T-helper 17 cell (primary cell): Measurements from ENCODE around the gene CMYA5. TPM values are rescaled to one million over a fixed set of nuclear protein-coding genes. Genes with fewer than 3 reads are reported as not detected.
"Not testable (repeated sequence)": the region's sequence is repeated elsewhere in the genome, so short reads cannot be mapped to it uniquely, and the experiment has no call there.

Experiments used
- ATAC-seq: fragments of 150-1000 bp; cut with Tn5 transposase; 2 replicates; pipeline ENCODE4 v1.10.0; 2021; ENCODE audit warnings: mild to moderate bottlenecking, moderate library complexity
- DNase-seq, 3 donors: peaks; one replicate each; pipeline versions ENCODE4 v3.0.0 to v3.0.0-alpha.2; 2020 to 2021
- H3K9me3 ChIP-seq: one replicate; pipeline ENCODE4 v1.7.0; 2013; ENCODE audit warnings: low read length, mild to moderate bottlenecking; ENCODE audit not compliant: control insufficient read depth, poor library complexity, severe bottlenecking
- H3K27ac Mint-ChIP-seq: one replicate; pipeline ENCODE4 v1.8.0; 2022; ENCODE audit warnings: mild to moderate bottlenecking, moderate library complexity, mixed read lengths
- H3K27me3 Mint-ChIP-seq: one replicate; pipeline ENCODE4 v1.8.0; 2022; ENCODE audit warnings: mixed read lengths
- H3K36me3 Mint-ChIP-seq: one replicate; pipeline ENCODE4 v1.8.0; 2022; ENCODE audit warnings: low read depth, mixed read lengths
- H3K4me1 Mint-ChIP-seq: one replicate; pipeline ENCODE4 v1.8.0; 2022; ENCODE audit warnings: mild to moderate bottlenecking, mixed read lengths
- H3K4me3 Mint-ChIP-seq: one replicate; pipeline ENCODE4 v1.8.0; 2022; ENCODE audit warnings: mild to moderate bottlenecking, moderate library complexity, mixed read lengths
- total RNA-seq, 4 donors: library from RNA in 2 of 4; stranded (reverse) in 2 of 4; gene quantifications; one replicate each; pipeline ENCODE4 v1.2.3 and lab custom pipeline; 2022 to 2026

Gene CMYA5
- total RNA-seq, 2 donors from 2014 or later = 0.15 to 0.23 TPM

DNA sequence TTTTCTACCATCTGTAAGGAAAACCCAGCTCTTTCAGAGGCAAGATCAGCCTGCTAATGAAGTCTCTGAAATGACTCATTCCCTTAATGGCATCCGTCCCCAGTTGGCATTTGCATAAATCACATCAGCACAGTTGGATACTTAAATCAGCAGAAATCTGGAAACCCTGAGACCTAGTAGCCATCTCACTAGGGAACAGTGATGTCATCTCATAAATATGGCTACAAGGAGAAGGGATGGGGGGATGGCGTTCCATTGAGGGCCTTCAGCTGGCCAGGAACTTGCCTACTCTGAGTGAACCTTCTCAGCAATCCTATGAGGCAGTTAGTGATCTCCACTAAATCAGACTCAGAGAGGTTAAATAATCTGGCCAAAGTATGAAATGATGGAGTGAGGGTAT is 81.8 kb downstream of the CMYA5 start:
- peaks cover 2% of the 10 kb centered on the region for H3K4me1 Mint-ChIP-seq
- H3K4me3 Mint-ChIP-seq = no peak overlapping the region
- no peaks in the 10 kb centered on the region for H3K9me3 ChIP-seq
- no peak for DNase-seq
- H3K36me3 Mint-ChIP-seq = peaks cover 3% of the 10 kb centered on the region
- ATAC-seq = no peak
- no peak overlapping the region for H3K27ac Mint-ChIP-seq
- peaks cover 25% of the 10 kb centered on the region for H3K27me3 Mint-ChIP-seq

DNA sequence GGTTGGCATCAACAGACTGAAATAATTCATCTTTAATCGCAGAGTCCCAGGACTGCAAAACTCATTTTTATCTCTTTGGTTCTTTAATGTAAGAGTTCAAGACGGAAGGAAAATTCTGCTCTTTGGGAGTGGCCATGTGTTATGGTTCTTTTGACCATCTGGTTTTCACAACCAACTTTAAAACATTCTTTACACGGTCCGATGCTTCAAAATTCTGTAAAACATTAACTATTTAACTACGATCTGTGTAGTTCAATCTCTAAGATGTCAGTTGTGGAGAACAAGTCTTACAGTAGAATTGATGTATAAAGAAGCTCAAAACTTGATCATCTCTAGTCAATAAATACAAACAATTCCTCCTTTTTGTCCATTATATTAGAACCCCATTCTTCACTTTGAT is 83.0 kb downstream of the CMYA5 start:
- no peak overlapping the region for H3K4me3 Mint-ChIP-seq

DNA sequence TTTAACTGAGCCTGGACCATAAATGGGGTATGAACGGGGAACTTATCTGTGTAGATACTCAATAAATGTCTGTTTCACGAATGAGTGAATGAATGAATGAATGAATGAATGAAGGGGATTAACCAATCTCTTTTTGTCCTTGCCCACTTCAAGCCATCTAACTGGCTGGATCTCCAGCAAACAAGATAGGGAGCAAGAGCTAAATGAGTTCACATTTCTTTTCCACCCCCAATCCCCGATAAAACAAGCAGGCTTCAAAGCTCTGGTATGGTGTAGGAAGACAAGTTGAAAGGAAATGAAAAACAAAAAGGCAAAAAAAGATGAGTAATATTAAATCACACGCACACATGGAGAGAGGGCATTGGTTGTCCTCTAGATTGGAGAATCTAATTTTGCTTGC is 84.0 kb downstream of the CMYA5 start:
- Mint-ChIP-seq H3K27me3 (peaks cover 25% of the 10 kb centered on the region), H3K27ac (no peak overlapping the region), H3K4me3 (no peak overlapping the region), H3K4me1 (peaks cover 2% of the 10 kb centered on the region), H3K36me3 (no peaks in the 10 kb centered on the region)
- DNase-seq (no peak), ATAC-seq (no peak)
- no peaks in the 10 kb centered on the region for H3K9me3 ChIP-seq

More for the DNA sequence above, 83.0 kb downstream of the CMYA5 start:
- DNase-seq (no peak), ATAC-seq (no peak)
- no peaks in the 10 kb centered on the region for H3K36me3 Mint-ChIP-seq
- peaks cover 2% of the 10 kb centered on the region for H3K4me1 Mint-ChIP-seq
- peaks cover 25% of the 10 kb centered on the region for H3K27me3 Mint-ChIP-seq
- no peaks in the 10 kb centered on the region for H3K9me3 ChIP-seq
- no peak overlapping the region for H3K27ac Mint-ChIP-seq

DNA sequence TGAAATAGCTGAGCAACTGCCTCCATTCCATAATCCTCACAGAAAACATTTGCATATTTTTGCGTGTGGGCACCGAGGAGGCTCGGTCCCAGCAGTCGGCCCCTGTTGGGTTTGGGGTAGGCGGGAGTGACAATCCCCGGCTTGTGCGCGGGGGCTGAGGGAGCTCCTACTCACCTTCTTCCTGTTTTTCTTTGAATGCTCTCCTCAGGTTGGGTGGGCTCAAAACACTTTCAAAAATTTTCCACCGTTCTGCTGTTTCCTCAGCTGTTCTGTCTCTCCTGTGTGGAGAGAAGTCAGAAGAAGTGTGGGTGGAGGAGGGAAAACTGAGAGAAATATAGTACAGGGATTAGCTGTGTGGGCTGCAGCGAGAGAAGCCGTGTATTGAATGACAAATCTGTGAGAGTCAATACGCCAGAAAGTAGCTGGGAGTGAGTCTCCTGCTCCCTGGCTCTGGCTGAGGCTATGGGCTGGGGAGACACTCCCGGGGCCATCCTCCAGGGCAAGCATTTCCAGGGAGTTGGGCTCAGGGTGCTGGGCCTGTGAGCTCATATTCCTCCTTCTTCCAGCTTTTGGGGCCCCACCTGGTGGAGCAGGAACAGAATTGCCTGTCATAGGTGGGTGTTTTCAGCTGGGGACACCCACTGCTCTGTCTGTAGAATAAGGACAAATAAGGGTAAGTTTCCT is 84.7 kb downstream of the CMYA5 start:
- ATAC-seq (no peak), DNase-seq (no peak)
- Mint-ChIP-seq H3K27ac (no peak overlapping the region), H3K36me3 (no peaks in the 10 kb centered on the region), H3K4me3 (no peak overlapping the region), H3K4me1 (peaks cover 2% of the 10 kb centered on the region), H3K27me3 (peaks cover 25% of the 10 kb centered on the region)
- H3K9me3 ChIP-seq = no peaks in the 10 kb centered on the region

DNA sequence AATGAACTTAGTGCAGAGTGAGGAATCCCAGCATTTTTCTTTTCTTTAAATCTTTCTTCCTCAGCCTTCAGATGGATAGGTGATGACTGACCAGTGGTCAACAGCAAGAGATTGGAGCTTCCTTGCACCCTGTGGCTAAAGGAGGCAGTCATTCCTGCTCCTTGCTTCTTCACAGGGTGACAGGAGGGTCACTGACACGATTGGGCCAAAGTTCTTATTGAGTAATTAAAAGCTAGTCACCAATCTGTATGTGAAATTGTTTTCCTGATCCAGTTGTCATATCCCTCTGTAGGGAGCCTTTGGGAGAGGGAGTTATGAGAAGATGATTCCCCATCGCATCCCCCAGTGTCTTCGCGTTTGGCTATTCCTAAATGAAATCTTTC is 85.2 kb downstream of the CMYA5 start:
- Mint-ChIP-seq H3K27ac (no peak overlapping the region), H3K4me3 (no peak overlapping the region), H3K27me3 (peaks cover 25% of the 10 kb centered on the region), H3K36me3 (no peaks in the 10 kb centered on the region), H3K4me1 (peaks cover 2% of the 10 kb centered on the region)
- H3K9me3 ChIP-seq = no peaks in the 10 kb centered on the region
- no peak for DNase-seq
- ATAC-seq = no peak

DNA sequence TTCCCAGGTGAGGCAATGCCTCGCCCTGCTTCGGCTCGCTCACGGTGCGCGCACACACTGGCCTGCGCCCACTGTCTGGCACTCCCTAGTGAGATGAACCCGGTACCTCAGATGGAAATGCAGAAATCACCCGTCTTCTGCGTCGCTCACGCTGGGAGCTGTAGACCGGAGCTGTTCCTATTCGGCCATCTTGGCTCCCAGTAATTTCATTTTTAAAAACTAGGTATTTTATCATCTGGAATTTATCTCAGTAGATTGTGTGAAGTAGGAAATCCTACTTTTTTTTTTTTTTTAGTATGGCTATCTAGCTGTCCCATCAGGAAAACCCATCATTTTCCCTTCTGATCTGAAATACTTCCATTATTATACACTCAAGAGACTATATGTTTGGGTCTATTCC is 95.1 kb downstream of the CMYA5 start:
- not testable (repeated sequence) for DNase-seq, H3K4me1 Mint-ChIP-seq, H3K27ac Mint-ChIP-seq, H3K36me3 Mint-ChIP-seq, H3K4me3 Mint-ChIP-seq, ATAC-seq, H3K9me3 ChIP-seq
- H3K27me3 Mint-ChIP-seq = peaks cover 17% of the 10 kb centered on the region

DNA sequence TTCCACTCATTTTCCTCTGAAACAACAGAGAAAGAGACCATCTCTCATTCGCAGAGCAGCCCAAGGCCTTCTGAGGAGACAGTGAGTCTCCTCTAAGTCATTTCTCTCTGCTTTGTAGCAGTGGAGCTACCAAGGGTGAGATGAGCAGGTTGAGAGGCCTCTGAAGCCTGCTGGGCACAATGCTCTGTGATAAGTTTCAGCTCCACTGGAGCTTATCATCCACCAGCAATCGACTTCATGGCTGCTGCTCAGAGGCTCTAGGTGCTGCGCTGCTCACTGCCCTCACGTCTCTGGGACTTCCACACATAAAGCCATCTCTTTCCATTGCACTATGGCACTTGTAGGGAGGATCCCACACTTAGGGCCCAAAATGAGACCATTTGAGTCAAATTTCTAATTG is 96.3 kb downstream of the CMYA5 start:
- H3K9me3 ChIP-seq = no peaks in the 10 kb centered on the region
- H3K27ac Mint-ChIP-seq = no peak overlapping the region
- no peak overlapping the region for H3K4me3 Mint-ChIP-seq
- no peak for DNase-seq
- H3K27me3 Mint-ChIP-seq = peaks cover 19% of the 10 kb centered on the region
- peaks cover 2% of the 10 kb centered on the region for H3K36me3 Mint-ChIP-seq
- no peaks in the 10 kb centered on the region for H3K4me1 Mint-ChIP-seq
- ATAC-seq = no peak

DNA sequence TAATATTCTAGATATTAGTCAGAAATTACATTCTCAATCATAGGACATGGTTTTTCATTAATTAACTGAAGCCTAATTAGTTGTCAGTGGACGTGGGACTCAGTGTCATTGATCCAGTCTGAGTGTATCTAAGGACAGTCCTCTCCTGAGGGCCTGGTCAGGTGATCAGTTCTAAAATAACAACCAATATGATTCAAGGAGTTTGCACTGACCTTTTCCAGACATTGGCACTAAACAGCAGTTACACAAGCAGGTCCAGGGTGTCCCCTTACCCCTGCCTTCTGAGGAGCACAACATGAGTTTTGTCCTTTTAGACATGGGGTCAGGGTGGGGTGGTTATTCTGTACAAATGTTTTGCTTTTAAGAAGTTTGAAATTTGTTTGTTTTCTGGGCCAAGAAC is 97.8 kb downstream of the CMYA5 start:
- H3K27me3 Mint-ChIP-seq = peaks cover 19% of the 10 kb centered on the region
- no peak overlapping the region for H3K4me3 Mint-ChIP-seq
- DNase-seq (no peak), ATAC-seq (no peak)
- no peaks in the 10 kb centered on the region for H3K9me3 ChIP-seq
- H3K36me3 Mint-ChIP-seq = peaks cover 2% of the 10 kb centered on the region
- H3K4me1 Mint-ChIP-seq = no peaks in the 10 kb centered on the region
- H3K27ac Mint-ChIP-seq = no peak overlapping the region

DNA sequence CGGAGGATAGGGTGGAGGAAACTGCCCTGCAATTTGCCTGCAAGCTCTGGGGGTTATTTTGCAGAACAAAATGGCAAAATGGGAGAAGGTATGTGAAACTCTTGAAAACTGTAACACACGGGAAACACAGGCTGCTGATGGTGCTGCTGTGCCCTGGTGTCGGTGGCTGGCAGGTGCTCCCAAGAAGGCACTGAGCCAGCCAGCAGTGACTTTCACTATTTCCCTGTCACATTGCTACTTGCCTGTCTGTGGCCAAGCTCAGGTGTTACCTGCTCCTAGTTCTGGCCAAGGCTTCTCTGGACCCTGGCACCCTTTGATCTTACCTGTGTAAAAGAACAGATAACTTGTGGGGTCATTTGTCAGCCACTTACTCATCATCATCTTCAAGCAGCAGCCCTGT is 102.2 kb downstream of the CMYA5 start:
- ATAC-seq = no peak
- peaks cover 13% of the 10 kb centered on the region for H3K27me3 Mint-ChIP-seq

DNA sequence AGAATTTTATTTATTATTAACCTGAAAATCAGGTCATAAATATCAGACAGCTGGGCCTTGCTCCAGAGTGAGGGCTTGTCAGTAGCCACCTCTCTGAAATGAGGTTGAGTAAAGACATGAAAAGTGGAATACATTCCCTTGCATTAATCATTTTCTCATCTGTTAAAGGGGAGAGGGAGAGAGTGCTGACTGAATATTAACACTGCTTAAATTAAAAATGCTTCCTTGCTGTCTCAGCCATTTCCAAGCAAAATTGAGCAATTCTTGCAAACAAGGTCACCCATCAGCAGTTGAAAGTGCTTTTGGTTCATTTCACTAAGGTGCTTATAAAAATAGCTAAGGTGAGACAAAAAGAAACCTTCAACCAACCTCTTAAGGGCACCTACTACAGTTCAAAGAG is 102.8 kb downstream of the CMYA5 start:
- no peak for ATAC-seq
- H3K27ac Mint-ChIP-seq = no peak overlapping the region
- no peak for DNase-seq
- no peak overlapping the region for H3K4me3 Mint-ChIP-seq
- H3K4me1 Mint-ChIP-seq = peaks cover 4% of the 10 kb centered on the region
- peaks cover 3% of the 10 kb centered on the region for H3K9me3 ChIP-seq
- H3K36me3 Mint-ChIP-seq = peaks cover 2% of the 10 kb centered on the region
- peaks cover 11% of the 10 kb centered on the region for H3K27me3 Mint-ChIP-seq

More for the DNA sequence above, 102.2 kb downstream of the CMYA5 start:
- Mint-ChIP-seq H3K4me1 (peaks cover 4% of the 10 kb centered on the region), H3K36me3 (peaks cover 2% of the 10 kb centered on the region), H3K4me3 (no peak overlapping the region), H3K27ac (no peak overlapping the region)
- no peak for DNase-seq
- peaks cover 3% of the 10 kb centered on the region for H3K9me3 ChIP-seq

DNA sequence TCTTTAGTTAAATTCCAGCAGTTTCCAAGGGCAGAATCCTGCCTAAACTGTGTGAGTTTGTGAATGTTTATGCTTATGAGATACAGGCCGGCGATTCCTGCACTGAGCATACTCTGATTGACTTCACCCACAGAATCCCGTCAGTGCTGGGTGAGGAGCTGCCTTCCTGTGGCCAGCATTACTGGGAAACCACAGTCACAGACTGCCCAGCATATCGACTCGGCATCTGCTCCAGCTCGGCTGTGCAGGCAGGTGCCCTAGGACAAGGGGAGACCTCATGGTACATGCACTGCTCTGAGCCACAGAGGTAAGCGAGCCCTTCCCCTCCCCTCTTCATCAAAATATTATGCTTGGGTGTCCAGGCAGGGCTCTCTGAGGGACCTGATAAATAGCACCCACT is 103.7 kb downstream of the CMYA5 start:
- H3K27ac Mint-ChIP-seq = no peak overlapping the region
- no peaks in the 10 kb centered on the region for H3K36me3 Mint-ChIP-seq
- no peak overlapping the region for H3K4me3 Mint-ChIP-seq
- peaks cover 4% of the 10 kb centered on the region for H3K4me1 Mint-ChIP-seq
- ATAC-seq (no peak), DNase-seq (no peak)
- peaks cover 8% of the 10 kb centered on the region for H3K27me3 Mint-ChIP-seq
- peaks cover 3% of the 10 kb centered on the region for H3K9me3 ChIP-seq

DNA sequence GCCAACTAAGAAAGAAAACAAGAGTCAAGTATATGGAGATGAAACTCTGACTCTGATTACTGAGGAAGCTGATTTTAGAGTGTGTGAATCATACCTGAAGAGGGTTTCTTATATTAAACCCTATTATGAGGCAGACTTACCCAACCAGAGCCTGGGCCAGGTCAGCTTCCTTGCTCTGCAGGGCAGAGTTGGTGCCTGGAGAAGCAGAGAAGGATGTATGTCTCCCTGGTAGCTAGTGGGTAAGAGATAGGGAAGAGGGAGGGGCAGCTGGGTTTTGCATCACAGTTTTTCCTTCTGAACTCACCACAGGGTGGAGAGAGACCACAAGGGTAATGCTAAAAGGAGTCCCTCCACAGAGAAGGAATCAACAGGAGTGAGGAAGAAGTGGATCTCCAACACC is 104.1 kb downstream of the CMYA5 start:
- DNase-seq = no peak
- peaks cover 3% of the 10 kb centered on the region for H3K9me3 ChIP-seq
- H3K4me1 Mint-ChIP-seq = peaks cover 4% of the 10 kb centered on the region
- ATAC-seq = no peak
- no peaks in the 10 kb centered on the region for H3K36me3 Mint-ChIP-seq
- no peak overlapping the region for H3K27ac Mint-ChIP-seq
- H3K27me3 Mint-ChIP-seq = peaks cover 8% of the 10 kb centered on the region
- no peak overlapping the region for H3K4me3 Mint-ChIP-seq

DNA sequence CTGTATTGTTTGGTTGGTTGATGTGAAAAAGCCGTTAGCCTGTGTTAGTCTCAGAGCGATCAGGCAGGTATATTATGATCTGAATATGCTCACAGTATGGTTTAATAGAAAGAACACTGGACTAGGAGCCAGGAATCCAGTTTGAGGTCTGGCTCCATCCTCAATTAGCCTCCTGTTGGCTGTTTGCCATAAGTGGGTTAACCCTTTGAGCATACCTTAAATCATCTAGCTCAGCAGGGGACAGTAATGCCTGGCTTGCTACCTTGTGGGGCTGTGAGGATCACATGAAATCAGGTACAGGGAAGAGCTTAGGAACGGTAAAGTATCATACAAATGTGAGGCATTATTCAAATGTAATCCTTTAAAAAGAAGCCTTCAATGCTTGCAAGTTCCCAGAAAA is 104.7 kb downstream of the CMYA5 start:
- Mint-ChIP-seq H3K27ac (no peak overlapping the region), H3K36me3 (no peaks in the 10 kb centered on the region), H3K4me3 (no peak overlapping the region), H3K4me1 (peaks cover 4% of the 10 kb centered on the region), H3K27me3 (peaks cover 6% of the 10 kb centered on the region)
- H3K9me3 ChIP-seq = peaks cover 3% of the 10 kb centered on the region
- DNase-seq (no peak), ATAC-seq (no peak)

DNA sequence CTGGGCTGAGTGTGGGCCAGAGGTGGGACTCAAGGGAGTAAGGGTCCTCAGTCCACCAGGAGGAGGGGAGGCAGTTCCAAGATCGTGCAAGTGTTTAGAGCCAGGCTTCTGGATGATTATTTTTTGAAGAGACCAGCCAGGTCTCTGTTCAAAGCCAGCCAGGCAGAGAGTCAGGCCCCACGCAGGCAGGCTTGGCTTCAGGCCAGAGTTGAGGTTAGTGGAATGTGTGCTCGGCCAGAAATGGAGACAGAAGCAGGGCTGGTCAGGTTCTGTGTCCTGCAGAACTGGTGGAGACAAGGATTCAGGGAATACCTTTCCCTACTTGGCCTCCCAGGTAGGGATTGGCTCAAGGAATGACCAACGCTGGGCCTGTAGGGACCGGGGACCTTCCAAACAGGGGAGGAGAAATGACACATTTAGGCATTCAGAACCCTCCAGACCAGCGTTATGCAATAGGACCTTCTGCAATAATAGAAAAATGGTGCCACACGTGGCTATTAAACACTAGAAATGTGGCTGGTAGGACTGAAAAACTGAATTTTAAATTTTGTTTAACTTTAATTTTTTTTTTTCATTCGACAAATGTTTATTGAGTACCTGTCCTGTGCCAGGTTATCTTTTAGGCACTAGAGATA is 106.2 kb downstream of the CMYA5 start:
- ATAC-seq (no peak), DNase-seq (no peak)
- no peaks in the 10 kb centered on the region for H3K36me3 Mint-ChIP-seq
- no peak overlapping the region for H3K4me3 Mint-ChIP-seq
- no peaks in the 10 kb centered on the region for H3K27me3 Mint-ChIP-seq
- H3K9me3 ChIP-seq = peaks cover 3% of the 10 kb centered on the region
- H3K27ac Mint-ChIP-seq = no peak overlapping the region
- H3K4me1 Mint-ChIP-seq = peaks cover 4% of the 10 kb centered on the region
